SH-SY5Y (cell line): Measurements from ENCODE around the gene SMCP.

ENCODE experiments used
- GATA2 ChIP-seq: IDR thresholded peaks from 2 replicates; pipeline ENCODE4 v1.6.1; 2011; ENCODE audit warnings: mild to moderate bottlenecking, low read depth, low read length
- GATA3 ChIP-seq: IDR thresholded peaks from 2 replicates; pipeline ENCODE4 v1.6.1; 2011; ENCODE audit warnings: low read depth, mild to moderate bottlenecking, low read length, moderate library complexity

GRCh38 chr1:152870831-152871730 lies 7.0 kb upstream of the SMCP start:
- TF ChIP-seq GATA2 (no peak), GATA3 (no peak)
